Endothelial cell of umbilical vein (primary cell): ENCODE data around the gene KCNS3. TPM values are rescaled to one million over a fixed set of nuclear protein-coding genes. Genes with fewer than 3 reads are reported as not detected.

Experiments used
- BruUV-seq: library from RNA; stranded (reverse); fragments of 400-500 nt; replicated peaks from 2 replicates; lab custom pipeline; 2021; lab: Mats Ljungman, UMichigan
- CTCF ChIA-PET: fragments of 300-600, 350-600 bp; sonication (Branson Sonifier 250); formaldehyde crosslinking; loops from one replicate; lab custom pipeline; 2021; ENCODE audit warnings: antibody characterized with exemption, inconsistent platforms; lab: Charles Lee
- POLR2A ChIA-PET: fragments of 300-600, 350-600 bp; sonication (Branson Sonifier 250); formaldehyde crosslinking; loops from one replicate; lab custom pipeline; 2021; ENCODE audit warnings: antibody characterized with exemption, inconsistent platforms; lab: Charles Lee
- DNase-seq: peaks from one replicate; pipeline ENCODE4 v3.0.0-alpha.2; 2011; ENCODE audit warnings: low read depth, low spot score
- FAIRE-seq: peaks from 2 replicates; lab custom pipeline; 2011; peaks lifted over from hg19 to GRCh38; lab: Jason Lieb, UNC
- H2AFZ ChIP-seq: 2 replicates; pipeline ENCODE4 v1.6.0; 2012; ENCODE audit warnings: low read depth, low read length, control low read depth, inconsistent platforms
- H3K27ac ChIP-seq: 2 replicates; pipeline ENCODE4 v1.5.1; 2011; ENCODE audit warnings: low read depth, mild to moderate bottlenecking, control low read depth, low read length, moderate library complexity; ENCODE audit not compliant: insufficient read depth
- H3K27me3 ChIP-seq, 2 experiments: 2 replicates each; pipeline versions ENCODE4 v1.6.0 to v1.6.1; 2011; ENCODE audit warnings: low read length in 2 of 2, mixed read lengths in 1 of 2; ENCODE audit not compliant: control insufficient read depth in 2 of 2, insufficient read depth in 2 of 2
- H3K36me3 ChIP-seq, 2 experiments: 2 replicates in 1 of 2; 3 replicates in 1 of 2; pipeline ENCODE4 v1.5.1; 2011; ENCODE audit warnings: low read length in 2 of 2, mild to moderate bottlenecking in 1 of 2, moderate library complexity in 1 of 2; ENCODE audit not compliant: control insufficient read depth in 2 of 2, insufficient read depth in 2 of 2; ENCODE audit errors: extremely low read depth in 1 of 2
- H3K4me1 ChIP-seq: 3 replicates; pipeline ENCODE4 v1.5.1; 2011; ENCODE audit warnings: mild to moderate bottlenecking, low read length; ENCODE audit not compliant: control insufficient read depth, insufficient read depth; ENCODE audit errors: extremely low read depth
- H3K4me2 ChIP-seq: 2 replicates; pipeline ENCODE4 v1.6.1; 2011; ENCODE audit warnings: low read length, control low read depth, mixed read lengths; ENCODE audit not compliant: insufficient read depth
- H3K4me3 ChIP-seq, 3 experiments: fragments of 200-600 bp in 1 of 3; sonication (generic), shearing (Covaris generic) in 1 of 3; replicated peaks in 1 of 3; 2 replicates each; pipeline ENCODE4 v1.5.1; 2011 to 2016; ENCODE audit warnings: control low read depth in 3 of 3, low read length in 3 of 3, mild to moderate bottlenecking in 2 of 3, inconsistent platforms in 1 of 3, low read depth in 1 of 3, moderate library complexity in 1 of 3; ENCODE audit not compliant: insufficient read depth in 1 of 3
- H3K79me2 ChIP-seq: 2 replicates; pipeline ENCODE4 v1.6.0; 2012; ENCODE audit warnings: low read length, inconsistent platforms; ENCODE audit not compliant: control insufficient read depth, insufficient read depth
- H3K9ac ChIP-seq: replicated peaks from 2 replicates; pipeline ENCODE3; 2011; ENCODE audit warnings: low read length, control low read depth; ENCODE audit not compliant: insufficient read depth; ENCODE audit errors: extremely low read depth
- H3K9me1 ChIP-seq: replicated peaks from 3 replicates; pipeline ENCODE4 v1.6.0; 2011; ENCODE audit warnings: mild to moderate bottlenecking, low read length; ENCODE audit not compliant: control insufficient read depth, insufficient read depth; ENCODE audit errors: extremely low read depth
- H3K9me3 ChIP-seq: replicated peaks from 2 replicates; pipeline ENCODE4 v1.5.1; 2012; ENCODE audit warnings: low read length, inconsistent platforms; ENCODE audit not compliant: control insufficient read depth, insufficient read depth
- H4K20me1 ChIP-seq: replicated peaks from 2 replicates; pipeline ENCODE3; 2011; ENCODE audit warnings: mild to moderate bottlenecking, low read length; ENCODE audit not compliant: control insufficient read depth, insufficient read depth; ENCODE audit errors: extremely low read depth
- CTCF ChIP-seq, 2 donors: IDR thresholded peaks; 1 replicate in 1 of 2; 2 replicates in 1 of 2; pipeline ENCODE4 v1.5.1; 2011; ENCODE audit warnings: low read length in 2 of 2, mild to moderate bottlenecking in 2 of 2, moderate library complexity in 2 of 2, control low read depth in 1 of 2, inconsistent platforms in 1 of 2, low read depth in 1 of 2; ENCODE audit not compliant: insufficient read depth in 1 of 2; ENCODE audit errors: extremely low read depth in 1 of 2
- EZH2 ChIP-seq: IDR thresholded peaks from 2 replicates; pipeline ENCODE4 v1.6.1; 2012; ENCODE audit warnings: borderline replicate concordance, low read depth, mild to moderate bottlenecking, moderate library complexity, low read length, inconsistent platforms; ENCODE audit not compliant: severe bottlenecking
- FOS ChIP-seq: IDR thresholded peaks from 2 replicates; pipeline ENCODE4 v1.6.1; 2011; ENCODE audit warnings: mild to moderate bottlenecking, low read length, moderate library complexity, borderline replicate concordance; ENCODE audit not compliant: insufficient read depth
- GATA2 ChIP-seq: IDR thresholded peaks from 2 replicates; pipeline ENCODE4 v1.7.0; 2011; ENCODE audit warnings: low read depth, mild to moderate bottlenecking, moderate library complexity, mixed read lengths, low read length; ENCODE audit not compliant: insufficient read length, insufficient read depth
- JUN ChIP-seq: IDR thresholded peaks from 2 replicates; pipeline ENCODE4 v1.6.1; 2011; ENCODE audit warnings: borderline replicate concordance, low read depth; ENCODE audit not compliant: insufficient read length, insufficient read depth
- MAX ChIP-seq: IDR thresholded peaks from 2 replicates; pipeline ENCODE4 v1.6.1; 2011; ENCODE audit not compliant: insufficient read depth, insufficient read length
- MYC ChIP-seq: IDR thresholded peaks from one replicate; pipeline ENCODE4 v1.6.1; 2011; ENCODE audit warnings: mild to moderate bottlenecking, low read depth, low read length
- POLR2A ChIP-seq: IDR thresholded peaks from 2 replicates; pipeline ENCODE4 v1.6.1; 2012; ENCODE audit warnings: low read depth, mild to moderate bottlenecking, control low read depth, low read length
- POLR2AphosphoS5 ChIP-seq: IDR thresholded peaks from 2 replicates; pipeline ENCODE4 v1.6.1; 2012; ENCODE audit warnings: low read depth, mild to moderate bottlenecking, control low read depth, low read length, moderate library complexity; ENCODE audit not compliant: insufficient read depth
- dilution Hi-C: fragments of 300-500 bp; cut with MboI; formaldehyde crosslinking; loops from one replicate; pipeline ENCODE4 v1.15.0; 2019; ENCODE audit warnings: low sequenced_read_pairs; ENCODE audit not compliant: extremely low pct_ligation_motif_present
- intact Hi-C: fragments of 100-400 bp; cut with micrococcal nuclease; formaldehyde crosslinking; loops from one replicate; pipeline ENCODE4 v1.10.0; 2022
- polyA plus RNA-seq, 4 experiments: library from polyadenylated mRNA; depleted of rRNA in 3 of 4; stranded (reverse) in 3 of 4; unstranded in 1 of 4; fragments of >200 nt; gene quantifications; 2 replicates each; pipeline versions ENCODE4 v1.2.1 to v1.2.3, GENCODE V29; 2011 to 2012; ENCODE audit warnings: missing spikeins in 1 of 4
- total RNA-seq: library from RNA; stranded (reverse); gene quantifications from 2 replicates; pipeline ENCODE4 v1.2.3, GENCODE V29; 2021

Gene KCNS3
- total and polyA plus RNA-seq, 2 donors (not counting 3 experiments of a cell fraction or from before 2014, with no cell fraction given) = 0.75 to 2.4 TPM

- no peak for DNase-seq
- TF ChIP-seq MAX (no peak), CTCF (IDR thresholded peaks at IDR 0.05; ENCODE audit: extremely low read depth in 1 of 2, insufficient read depth in 1 of 2, low read depth in 1 of 2, low read length in 2 of 2) (no peak), FOS (no peak), JUN (no peak), POLR2AphosphoS5 (no peak), MYC (no peak), GATA2 (no peak), POLR2A (no peak), EZH2 (no peak)
- no peaks in the 10 kb centered on the region for H3K79me2 ChIP-seq
- H3K27me3 ChIP-seq = peaks cover 0 to 2% of the 10 kb centered on the region in 2 experiments
- no peaks in the 10 kb centered on the region for H3K36me3 ChIP-seq
- H2AFZ ChIP-seq = no peak overlapping the region
- BruUV-seq = no TSS peak
- no peak overlapping the region for H3K9ac ChIP-seq
- no peaks in the 10 kb centered on the region for H3K9me3 ChIP-seq
- no peaks in the 10 kb centered on the region for H4K20me1 ChIP-seq
- FAIRE-seq = no peak
- H3K9me1 ChIP-seq = no peaks in the 10 kb centered on the region
- H3K4me3 ChIP-seq = no peak overlapping the region
- no peaks in the 10 kb centered on the region for H3K4me1 ChIP-seq
- ChIA-PET CTCF (no interaction called here), POLR2A (no interaction called here)
- intact Hi-C loops = no loop called here
- no peak overlapping the region for H3K4me2 ChIP-seq
- H3K27ac ChIP-seq = no peak overlapping the region
- dilution Hi-C loops = no loop called here
Observed at GRCh38 chr2:17857021-17857420, 21.4 kb upstream of the KCNS3 start.
